ENCODE data around the gene ETV3.
"Not testable (repeated sequence)": the region's sequence is repeated elsewhere in the genome, so short reads cannot be mapped to it uniquely, and the experiment has no call there.

The ETV3 gene

GRCh38 chr1:157138220-157139051 lies at the start of gene ETV3:
TSS of gene ETV3 (minus strand) at chr1:157138395. CDS start at chr1:157136352, 2,043 bp downstream.
- intact Hi-C loops (cut with DNase I), result no loop called here

GRCh38 chr1:157186281-157186992 lies 48.2 kb upstream of the ETV3 start:
- intact Hi-C loops (cut with DNase I), result no loop called here
- DNase-seq, result no peak

More at GRCh38 chr1:157138220-157139051, at the start of gene ETV3:
- DNase-seq, result peak; percentile 84 to 99 (median 91)

GRCh38 chr1:157183870-157184269 lies 45.7 kb upstream of the ETV3 start:
- DNase-seq, result no peak
- intact Hi-C loops (cut with DNase I), result no loop called here

- DNase-seq; intact Hi-C loops (cut with DNase I): not testable (repeated sequence)
These were observed 44.2 kb upstream of the ETV3 start for GRCh38 chr1:157182371-157182770.

- no peak for DNase-seq
- intact Hi-C loops (cut with DNase I), result no loop called here
These were observed 43.6 kb upstream of the ETV3 start for GRCh38 chr1:157181790-157182189.

- DNase-seq, result no peak
- intact Hi-C loops (cut with DNase I), result no loop called here
These were observed 43.1 kb upstream of the ETV3 start for GRCh38 chr1:157181258-157181657.

GRCh38 chr1:157178490-157178889 lies 40.3 kb upstream of the ETV3 start:
- peak in 1 of 10 donors; percentile 13 for DNase-seq
- intact Hi-C loops (cut with DNase I), result no loop called here

- peak in 1 of 10 donors; percentile 67 for DNase-seq
- intact Hi-C loops (cut with DNase I), result no loop called here
These were observed 39.7 kb upstream of the ETV3 start for GRCh38 chr1:157177733-157178394.

GRCh38 chr1:157176591-157177121 lies 38.5 kb upstream of the ETV3 start:
- intact Hi-C loops (cut with DNase I), result no loop called here

GRCh38 chr1:157176016-157176415 lies 37.8 kb upstream of the ETV3 start:
- peak in 1 of 10 donors; percentile 25 for DNase-seq
- intact Hi-C loops (cut with DNase I), result no loop called here

More at GRCh38 chr1:157176591-157177121, 38.5 kb upstream of the ETV3 start:
- peak in 1 of 10 donors; percentile 22 for DNase-seq

GRCh38 chr1:157173900-157174410 lies 35.8 kb upstream of the ETV3 start:
- intact Hi-C loops (cut with DNase I), result no loop called here

GRCh38 chr1:157173241-157173640 lies 35.0 kb upstream of the ETV3 start:
- DNase-seq; intact Hi-C loops (cut with DNase I): not testable (repeated sequence)

More at GRCh38 chr1:157173900-157174410, 35.8 kb upstream of the ETV3 start:
- DNase-seq, result no peak

GRCh38 chr1:157172591-157172990 lies 34.4 kb upstream of the ETV3 start:
- intact Hi-C loops (cut with DNase I), result not testable (repeated sequence)

GRCh38 chr1:157171903-157172503 lies 33.8 kb upstream of the ETV3 start:
- intact Hi-C loops (cut with DNase I); DNase-seq: not testable (repeated sequence)

More at GRCh38 chr1:157172591-157172990, 34.4 kb upstream of the ETV3 start:
- DNase-seq, result not testable (repeated sequence)

GRCh38 chr1:157170677-157171515 lies 32.7 kb upstream of the ETV3 start:
- peak in 3 of 10 donors; percentile 24 to 40 (median 31) for DNase-seq
- intact Hi-C loops (cut with DNase I), result no loop called here

GRCh38 chr1:157168015-157168414 lies 29.8 kb upstream of the ETV3 start:
- DNase-seq, result no peak

GRCh38 chr1:157167437-157167836 lies 29.2 kb upstream of the ETV3 start:
- DNase-seq, result no peak
- intact Hi-C loops (cut with DNase I), result no loop called here

More at GRCh38 chr1:157168015-157168414, 29.8 kb upstream of the ETV3 start:
- intact Hi-C loops (cut with DNase I), result loop anchor here (2.0 kb wide), 1 partner anchor 21 kb away; no protein-coding TSS in a partner anchor

GRCh38 chr1:157166590-157166989 lies 28.4 kb upstream of the ETV3 start:
- intact Hi-C loops (cut with DNase I), result no loop called here
- no peak for DNase-seq

Measured in posterior cingulate gyrus (tissue), 11 donors.